ENCODE measurements around the gene UBTF.

DNA sequence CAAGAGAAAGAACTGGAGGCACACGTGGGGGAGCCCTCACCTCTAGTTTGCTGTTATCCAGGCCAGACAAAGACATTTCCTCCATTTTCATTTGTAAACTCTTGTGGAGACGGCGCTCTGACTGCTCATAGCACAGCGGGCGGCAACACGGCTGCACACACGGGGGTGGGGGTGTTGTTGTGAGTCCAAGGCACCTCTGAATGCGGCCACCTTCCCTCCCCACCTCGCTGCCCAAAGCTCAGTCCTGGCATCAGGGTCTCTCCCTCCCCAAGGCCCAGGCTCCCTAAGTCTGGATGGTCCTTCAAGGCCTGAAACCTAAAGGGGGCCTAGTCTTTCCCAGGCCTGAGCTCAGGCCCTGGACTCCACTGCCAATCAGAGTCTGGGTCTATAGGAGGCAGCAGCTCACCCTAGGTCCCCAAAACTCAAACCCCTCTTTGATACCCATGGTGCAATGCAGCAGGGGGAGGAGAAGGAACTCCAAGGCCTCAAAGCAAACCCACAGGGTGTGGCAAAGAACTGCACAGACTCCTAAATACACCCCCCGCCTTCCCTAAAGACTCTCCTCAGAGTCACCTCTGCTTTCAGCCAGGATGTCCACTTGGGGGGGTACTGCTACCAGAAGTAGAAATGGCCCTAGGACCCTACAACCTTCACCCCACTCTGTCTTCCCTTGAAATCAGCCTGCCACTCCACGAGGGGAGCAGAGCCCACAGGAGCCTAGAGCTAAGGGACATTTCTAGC lies 21.3 kb downstream of the UBTF start:
- TF ChIP-seq, protein P1, sequence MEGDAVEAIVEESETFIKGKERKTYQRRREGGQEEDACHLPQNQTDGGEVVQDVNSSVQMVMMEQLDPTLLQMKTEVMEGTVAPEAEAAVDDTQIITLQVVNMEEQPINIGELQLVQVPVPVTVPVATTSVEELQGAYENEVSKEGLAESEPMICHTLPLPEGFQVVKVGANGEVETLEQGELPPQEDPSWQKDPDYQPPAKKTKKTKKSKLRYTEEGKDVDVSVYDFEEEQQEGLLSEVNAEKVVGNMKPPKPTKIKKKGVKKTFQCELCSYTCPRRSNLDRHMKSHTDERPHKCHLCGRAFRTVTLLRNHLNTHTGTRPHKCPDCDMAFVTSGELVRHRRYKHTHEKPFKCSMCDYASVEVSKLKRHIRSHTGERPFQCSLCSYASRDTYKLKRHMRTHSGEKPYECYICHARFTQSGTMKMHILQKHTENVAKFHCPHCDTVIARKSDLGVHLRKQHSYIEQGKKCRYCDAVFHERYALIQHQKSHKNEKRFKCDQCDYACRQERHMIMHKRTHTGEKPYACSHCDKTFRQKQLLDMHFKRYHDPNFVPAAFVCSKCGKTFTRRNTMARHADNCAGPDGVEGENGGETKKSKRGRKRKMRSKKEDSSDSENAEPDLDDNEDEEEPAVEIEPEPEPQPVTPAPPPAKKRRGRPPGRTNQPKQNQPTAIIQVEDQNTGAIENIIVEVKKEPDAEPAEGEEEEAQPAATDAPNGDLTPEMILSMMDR (conservative IDR thresholded peaks at IDR 0.05 in 1 of 2, IDR thresholded peaks at IDR 0.05 in 1 of 2; ENCODE audit: extremely low read depth in 1 of 2, insufficient read depth in 1 of 2, low read depth in 1 of 2, low read length in 2 of 2) = peak in 1 of 2 donors; percentile 39
- TF ChIP-seq EZH2 (IDR thresholded peaks at IDR 0.05; ENCODE audit: borderline replicate concordance, low read length) = no peak
